ENCODE measurements around the gene COL27A1. TPM values are rescaled to one million over a fixed set of nuclear protein-coding genes. Genes with fewer than 3 reads are reported as not detected.

COL27A1 gene
- total RNA-seq, 2 experiments from 2014 or later, result 4.0 to 4.1 TPM

- POLR2A ChIA-PET, result no interaction called here
- peaks cover 3% of the 10 kb centered on the region for H3K27me3 Mint-ChIP-seq
- no peaks in the 10 kb centered on the region for H3K9me3 Mint-ChIP-seq
- DNase-seq, result no peak
- intact Hi-C loops (cut with micrococcal nuclease), result no loop called here
- CTCF ChIA-PET, result no interaction called here
- no peaks in the 10 kb centered on the region for H3K4me1 Mint-ChIP-seq (ENCODE audit: low read depth)
- H3K27ac Mint-ChIP-seq, result no peak overlapping the region
- no peak overlapping the region for H3K4me3 Mint-ChIP-seq
- H3K36me3 Mint-ChIP-seq, result no peaks in the 10 kb centered on the region
These were observed 84.9 kb downstream of the COL27A1 start for GRCh38 chr9:114240216-114240615.

- ChIA-PET CTCF (no interaction called here), POLR2A (no interaction called here)
- Mint-ChIP-seq H3K36me3 (no peaks in the 10 kb centered on the region), H3K4me1 (ENCODE audit: low read depth) (no peaks in the 10 kb centered on the region), H3K27ac (no peak overlapping the region), H3K27me3 (peaks cover 3% of the 10 kb centered on the region), H3K9me3 (no peaks in the 10 kb centered on the region), H3K4me3 (no peak overlapping the region)
- intact Hi-C loops (cut with micrococcal nuclease), result no loop called here
- no peak for DNase-seq
These were observed 85.6 kb downstream of the COL27A1 start for GRCh38 chr9:114240647-114241558.

GRCh38 chr9:114242837-114243236 is 87.5 kb downstream of the COL27A1 start:
- no peaks in the 10 kb centered on the region for H3K4me1 Mint-ChIP-seq (ENCODE audit: low read depth)
- H3K4me3 Mint-ChIP-seq, result no peak overlapping the region
- no peaks in the 10 kb centered on the region for H3K9me3 Mint-ChIP-seq
- intact Hi-C loops (cut with micrococcal nuclease), result no loop called here
- DNase-seq, result no peak
- H3K36me3 Mint-ChIP-seq, result no peaks in the 10 kb centered on the region
- ChIA-PET POLR2A (no interaction called here), CTCF (no interaction called here)
- H3K27ac Mint-ChIP-seq, result no peak overlapping the region
- H3K27me3 Mint-ChIP-seq, result peaks cover 3% of the 10 kb centered on the region

GRCh38 chr9:114243240-114243639 is 87.9 kb downstream of the COL27A1 start:
- Mint-ChIP-seq H3K4me1 (ENCODE audit: low read depth) (no peaks in the 10 kb centered on the region), H3K4me3 (no peak overlapping the region), H3K27me3 (peaks cover 3% of the 10 kb centered on the region), H3K9me3 (no peaks in the 10 kb centered on the region), H3K27ac (no peak overlapping the region), H3K36me3 (no peaks in the 10 kb centered on the region)
- DNase-seq, result no peak
- POLR2A ChIA-PET, result no interaction called here
- intact Hi-C loops (cut with micrococcal nuclease), result no loop called here
- CTCF ChIA-PET, result no interaction called here

- Mint-ChIP-seq H3K27me3 (no peaks in the 10 kb centered on the region), H3K9me3 (no peaks in the 10 kb centered on the region), H3K4me1 (ENCODE audit: low read depth) (no peaks in the 10 kb centered on the region)
These were observed 89.2 kb downstream of the COL27A1 start for GRCh38 chr9:114244570-114244969.

GRCh38 chr9:114246558-114246957 is 91.2 kb downstream of the COL27A1 start:
- Mint-ChIP-seq H3K27me3 (no peaks in the 10 kb centered on the region), H3K36me3 (no peaks in the 10 kb centered on the region), H3K27ac (no peak overlapping the region), H3K4me3 (no peak overlapping the region), H3K9me3 (no peaks in the 10 kb centered on the region), H3K4me1 (ENCODE audit: low read depth) (no peaks in the 10 kb centered on the region)
- ChIA-PET POLR2A (no interaction called here), CTCF (no interaction called here)
- intact Hi-C loops (cut with micrococcal nuclease), result no loop called here
- no peak for DNase-seq

More at GRCh38 chr9:114244570-114244969, 89.2 kb downstream of the COL27A1 start:
- ChIA-PET CTCF (no interaction called here), POLR2A (no interaction called here)
- no peak for DNase-seq
- Mint-ChIP-seq H3K36me3 (no peaks in the 10 kb centered on the region), H3K4me3 (no peak overlapping the region), H3K27ac (no peak overlapping the region)
- intact Hi-C loops (cut with micrococcal nuclease), result no loop called here

- H3K27me3 Mint-ChIP-seq, result no peaks in the 10 kb centered on the region
- no peaks in the 10 kb centered on the region for H3K4me1 Mint-ChIP-seq (ENCODE audit: low read depth)
- no peak overlapping the region for H3K27ac Mint-ChIP-seq
- H3K36me3 Mint-ChIP-seq, result no peaks in the 10 kb centered on the region
- ChIA-PET POLR2A (no interaction called here), CTCF (no interaction called here)
- no peak for DNase-seq
- intact Hi-C loops (cut with micrococcal nuclease), result no loop called here
- no peaks in the 10 kb centered on the region for H3K9me3 Mint-ChIP-seq
- H3K4me3 Mint-ChIP-seq, result no peak overlapping the region
These were observed 91.7 kb downstream of the COL27A1 start for GRCh38 chr9:114247077-114247476.

- POLR2A ChIA-PET, result no interaction called here
- H3K4me1 Mint-ChIP-seq (ENCODE audit: low read depth), result no peaks in the 10 kb centered on the region
These were observed 92.2 kb downstream of the COL27A1 start for GRCh38 chr9:114247491-114247890.

GRCh38 chr9:114248299-114248707 is 93.0 kb downstream of the COL27A1 start:
- Mint-ChIP-seq H3K4me1 (ENCODE audit: low read depth) (no peaks in the 10 kb centered on the region), H3K27ac (no peak overlapping the region), H3K4me3 (no peak overlapping the region), H3K36me3 (no peaks in the 10 kb centered on the region), H3K9me3 (no peaks in the 10 kb centered on the region), H3K27me3 (no peaks in the 10 kb centered on the region)
- CTCF ChIA-PET, result interaction anchor here (1.0 kb wide), 1 partner anchor 166 kb away, joined by 3 read pairs; no protein-coding TSS in a partner anchor
- POLR2A ChIA-PET, result no interaction called here
- intact Hi-C loops (cut with micrococcal nuclease), result no loop called here
- DNase-seq, result no peak

More at GRCh38 chr9:114247491-114247890, 92.2 kb downstream of the COL27A1 start:
- CTCF ChIA-PET, result no interaction called here
- DNase-seq, result no peak
- Mint-ChIP-seq H3K27ac (no peak overlapping the region), H3K27me3 (no peaks in the 10 kb centered on the region), H3K36me3 (no peaks in the 10 kb centered on the region), H3K4me3 (no peak overlapping the region), H3K9me3 (no peaks in the 10 kb centered on the region)
- intact Hi-C loops (cut with micrococcal nuclease), result no loop called here

GRCh38 chr9:114249424-114250234 is 94.3 kb downstream of the COL27A1 start:
- H3K4me1 Mint-ChIP-seq (ENCODE audit: low read depth), result no peaks in the 10 kb centered on the region
- no peak overlapping the region for H3K27ac Mint-ChIP-seq
- H3K9me3 Mint-ChIP-seq, result no peaks in the 10 kb centered on the region
- H3K27me3 Mint-ChIP-seq, result no peaks in the 10 kb centered on the region
- CTCF ChIA-PET, result no interaction called here
- POLR2A ChIA-PET, result no interaction called here
- no peaks in the 10 kb centered on the region for H3K36me3 Mint-ChIP-seq
- DNase-seq, result no peak
- intact Hi-C loops (cut with micrococcal nuclease), result no loop called here
- H3K4me3 Mint-ChIP-seq, result no peak overlapping the region

GRCh38 chr9:114250235-114250568 is 94.9 kb downstream of the COL27A1 start:
- Mint-ChIP-seq H3K9me3 (no peaks in the 10 kb centered on the region), H3K4me1 (ENCODE audit: low read depth) (no peaks in the 10 kb centered on the region), H3K27me3 (no peaks in the 10 kb centered on the region), H3K27ac (no peak overlapping the region), H3K4me3 (no peak overlapping the region), H3K36me3 (no peaks in the 10 kb centered on the region)
- no peak for DNase-seq
- CTCF ChIA-PET, result no interaction called here
- POLR2A ChIA-PET, result no interaction called here
- intact Hi-C loops (cut with micrococcal nuclease), result no loop called here

GRCh38 chr9:114250648-114251047 is 95.3 kb downstream of the COL27A1 start:
- DNase-seq, result no peak
- ChIA-PET CTCF (no interaction called here), POLR2A (no interaction called here)
- Mint-ChIP-seq H3K4me1 (ENCODE audit: low read depth) (no peaks in the 10 kb centered on the region), H3K4me3 (no peak overlapping the region), H3K36me3 (no peaks in the 10 kb centered on the region), H3K27ac (no peak overlapping the region), H3K27me3 (no peaks in the 10 kb centered on the region), H3K9me3 (no peaks in the 10 kb centered on the region)
- intact Hi-C loops (cut with micrococcal nuclease), result no loop called here

- CTCF ChIA-PET, result interaction anchor here (1.0 kb wide), 1 partner anchor 39 kb away, joined by 3 read pairs; no protein-coding TSS in a partner anchor
- no peaks in the 10 kb centered on the region for H3K36me3 Mint-ChIP-seq
- H3K4me3 Mint-ChIP-seq, result no peak overlapping the region
- no peaks in the 10 kb centered on the region for H3K27me3 Mint-ChIP-seq
- no peak overlapping the region for H3K27ac Mint-ChIP-seq
- DNase-seq, result no peak
- intact Hi-C loops (cut with micrococcal nuclease), result no loop called here
- H3K4me1 Mint-ChIP-seq (ENCODE audit: low read depth), result no peaks in the 10 kb centered on the region
- no peaks in the 10 kb centered on the region for H3K9me3 Mint-ChIP-seq
- POLR2A ChIA-PET, result no interaction called here
These were observed 97.1 kb downstream of the COL27A1 start for GRCh38 chr9:114252394-114252793.

Data from activated CD4-positive, alpha-beta memory T cell treated with anti-CD3 and anti-CD28 coated beads for 36 hours (primary cell).